Measurements from ENCODE around the gene PFN1. TPM values are rescaled to one million over a fixed set of nuclear protein-coding genes. Genes with fewer than 3 reads are reported as not detected.

Gene PFN1
- total and polyA plus RNA-seq, 3 donors from 2014 or later = 244 to 349 (median 257) TPM

- Histone ChIP-seq H3K4me1 (peaks cover 10% of the 10 kb centered on the region), H3K27ac (no peak overlapping the region), H3K4me3 (no peak overlapping the region), H3K36me3 (ENCODE audit: low read depth, missing control alignments) (no peaks in the 10 kb centered on the region), H3K27me3 (no peaks in the 10 kb centered on the region), H3K9me3 (no peaks in the 10 kb centered on the region)
- TF ChIP-seq POLR2A (IDR thresholded peaks at IDR 0.05) (no peak), CTCF (IDR thresholded peaks at IDR 0.05) (no peak)
- DNase-seq = no peak
- intact Hi-C loops (cut with DNase I; ENCODE audit: low total_unique reads) = no loop called here
- WGBS, 2 donors = 90 to 92% methylated on average over 11 to 12 of the region's 12 CpGs
Observed at GRCh38 chr17:4972322-4972721, 24.0 kb upstream of the PFN1 start.

- Histone ChIP-seq H3K36me3 (ENCODE audit: low read depth, missing control alignments) (no peaks in the 10 kb centered on the region), H3K27ac (no peak overlapping the region), H3K4me1 (peaks cover 10% of the 10 kb centered on the region), H3K4me3 (no peak overlapping the region), H3K9me3 (no peaks in the 10 kb centered on the region), H3K27me3 (no peaks in the 10 kb centered on the region)
- DNase-seq = no peak
- intact Hi-C loops (cut with DNase I; ENCODE audit: low total_unique reads) = no loop called here
- TF ChIP-seq POLR2A (IDR thresholded peaks at IDR 0.05) (no peak), CTCF (IDR thresholded peaks at IDR 0.05) (no peak)
- WGBS, 2 donors = 75 to 87% methylated on average over 6 of the region's 6 CpGs
Observed at GRCh38 chr17:4971826-4972225, 23.5 kb upstream of the PFN1 start.

GRCh38 chr17:4970273-4970672 is 21.9 kb upstream of the PFN1 start:
- intact Hi-C loops (cut with DNase I; ENCODE audit: low total_unique reads) = no loop called here

GRCh38 chr17:4969551-4970173 is 21.3 kb upstream of the PFN1 start:
- WGBS, 2 donors = 68 to 70% methylated on average over 15 to 16 of the region's 16 CpGs
- intact Hi-C loops (cut with DNase I; ENCODE audit: low total_unique reads) = no loop called here
- no peak overlapping the region for H3K4me3 ChIP-seq

More at GRCh38 chr17:4970273-4970672, 21.9 kb upstream of the PFN1 start:
- Histone ChIP-seq H3K27ac (no peak overlapping the region), H3K4me1 (peaks cover 21% of the 10 kb centered on the region), H3K36me3 (ENCODE audit: low read depth, missing control alignments) (no peaks in the 10 kb centered on the region), H3K27me3 (no peaks in the 10 kb centered on the region), H3K9me3 (no peaks in the 10 kb centered on the region), H3K4me3 (no peak overlapping the region)
- WGBS, 2 donors = 98% methylated on average over 8 of the region's 8 CpGs
- no peak for DNase-seq
- TF ChIP-seq POLR2A (IDR thresholded peaks at IDR 0.05) = no peak
- TF ChIP-seq CTCF (IDR thresholded peaks at IDR 0.05) = no peak

More at GRCh38 chr17:4969551-4970173, 21.3 kb upstream of the PFN1 start:
- H3K36me3 ChIP-seq (ENCODE audit: low read depth, missing control alignments) = no peaks in the 10 kb centered on the region
- no peak for TF ChIP-seq POLR2A (IDR thresholded peaks at IDR 0.05)
- TF ChIP-seq CTCF (IDR thresholded peaks at IDR 0.05) = no peak
- peaks cover 22% of the 10 kb centered on the region for H3K4me1 ChIP-seq
- H3K27ac ChIP-seq = peak overlapping the region in 1 of 2 donors; percentile 97
- no peak for DNase-seq
- H3K9me3 ChIP-seq = no peaks in the 10 kb centered on the region
- H3K27me3 ChIP-seq = no peaks in the 10 kb centered on the region

Measured in testis (tissue), 3 donors.